ENCODE results near the gene HDAC4.

HDAC4 gene

GRCh38 chr2:239368906-239369552 lies 31.8 kb downstream of the HDAC4 start:
- no peak for DNase-seq (ENCODE audit: low spot score)

- no peak for DNase-seq (ENCODE audit: low spot score)
Measured at GRCh38 chr2:239368321-239368720, 32.5 kb downstream of the HDAC4 start.

GRCh38 chr2:239366740-239367139 lies 34.1 kb downstream of the HDAC4 start:
- DNase-seq (ENCODE audit: low spot score) = no peak

- no peak for DNase-seq (ENCODE audit: low spot score)
Measured at GRCh38 chr2:239365782-239366435, 34.9 kb downstream of the HDAC4 start.

- no peak for DNase-seq (ENCODE audit: low spot score)
Measured at GRCh38 chr2:239365071-239365781, 35.6 kb downstream of the HDAC4 start.

GRCh38 chr2:239363946-239364637 lies 36.7 kb downstream of the HDAC4 start:
- no peak for DNase-seq (ENCODE audit: low spot score)

GRCh38 chr2:239362507-239362906 lies 38.3 kb downstream of the HDAC4 start:
- no peak for DNase-seq (ENCODE audit: low spot score)

GRCh38 chr2:239361311-239361642 lies 39.5 kb downstream of the HDAC4 start:
- peak; percentile 52 for DNase-seq (ENCODE audit: low spot score)

- no peak for DNase-seq (ENCODE audit: low spot score)
Measured at GRCh38 chr2:239360421-239361310, 40.2 kb downstream of the HDAC4 start.

- DNase-seq (ENCODE audit: low spot score) = no peak
Measured at GRCh38 chr2:239360008-239360407, 40.8 kb downstream of the HDAC4 start.

- peak; percentile 61 for DNase-seq (ENCODE audit: low spot score)
Measured at GRCh38 chr2:239359196-239359912, 41.5 kb downstream of the HDAC4 start.

GRCh38 chr2:239358062-239358754 lies 42.6 kb downstream of the HDAC4 start:
- DNase-seq (ENCODE audit: low spot score) = peak; percentile 76

- no peak for DNase-seq (ENCODE audit: low spot score)
Measured at GRCh38 chr2:239355724-239356123, 45.1 kb downstream of the HDAC4 start.

- peak; percentile 40 for DNase-seq (ENCODE audit: low spot score)
Measured at GRCh38 chr2:239355139-239355538, 45.7 kb downstream of the HDAC4 start.

- DNase-seq (ENCODE audit: low spot score) = no peak
Measured at GRCh38 chr2:239354791-239355136, 46.1 kb downstream of the HDAC4 start.

GRCh38 chr2:239354132-239354790 lies 46.6 kb downstream of the HDAC4 start:
- no peak for DNase-seq (ENCODE audit: low spot score)

GRCh38 chr2:239353692-239354091 lies 47.1 kb downstream of the HDAC4 start:
- DNase-seq (ENCODE audit: low spot score) = no peak

- DNase-seq (ENCODE audit: low spot score) = no peak
Measured at GRCh38 chr2:239351687-239352086, 49.1 kb downstream of the HDAC4 start.

GRCh38 chr2:239349453-239350135 lies 51.2 kb downstream of the HDAC4 start:
- no peak for DNase-seq (ENCODE audit: low spot score)
